OCI-LY3 (cell line): ENCODE measurements around the gene STK35.

Experiments
- H2AFZ ChIP-seq: fragments of 200-600, 300-600 bp; shearing (Covaris generic); 2 replicates; pipeline ENCODE4 v1.6.0; 2014; ENCODE audit warnings: antibody characterized with exemption, low read depth, low read length
- H3K27ac ChIP-seq: fragments of 200-600, 300-600 bp; sonication (generic); 2 replicates; pipeline ENCODE4 v1.5.1; 2014; ENCODE audit warnings: mild to moderate bottlenecking, low read length, moderate library complexity, mixed read lengths
- H3K27me3 ChIP-seq: fragments of 200-600, 300-600 bp; sonication (generic); 2 replicates; pipeline ENCODE4 v1.6.1; 2014; ENCODE audit warnings: low read depth, low read length, mixed read lengths
- H3K36me3 ChIP-seq: fragments of 200-600, 300-600 bp; sonication (generic); replicated peaks from 2 replicates; pipeline ENCODE3; 2014; ENCODE audit warnings: low read depth, low read length, mixed read lengths
- H3K4me1 ChIP-seq: fragments of 300-600, 200-600 bp; sonication (generic); 2 replicates; pipeline ENCODE4 v1.6.1; 2014; ENCODE audit warnings: low read length, mixed read lengths
- H3K4me2 ChIP-seq: fragments of 200-600, 300-600 bp; sonication (generic); 2 replicates; pipeline ENCODE4 v1.6.1; 2014; ENCODE audit warnings: low read length, mixed read lengths
- H3K4me3 ChIP-seq: fragments of 300-600, 200-600 bp; sonication (generic); 2 replicates; pipeline ENCODE4 v1.5.1; 2014; ENCODE audit warnings: antibody characterized with exemption, mild to moderate bottlenecking, low read length, moderate library complexity
- H3K79me2 ChIP-seq: fragments of 300-600, 200-600 bp; shearing (Covaris generic); 2 replicates; pipeline ENCODE4 v1.6.1; 2014; ENCODE audit warnings: mild to moderate bottlenecking, low read length, mixed read lengths
- H3K9ac ChIP-seq: fragments of 300-600, 200-600 bp; shearing (Covaris generic); 2 replicates; pipeline ENCODE4 v1.6.0; 2014; ENCODE audit warnings: mild to moderate bottlenecking, low read length, moderate library complexity
- H3K9me3 ChIP-seq: fragments of 200-600, 300-600 bp; shearing (Covaris generic); 2 replicates; pipeline ENCODE4 v1.6.1; 2014; ENCODE audit warnings: low read length, mixed read lengths; ENCODE audit not compliant: insufficient read depth
- H4K20me1 ChIP-seq: fragments of 200-600, 300-600 bp; sonication (generic); 2 replicates; pipeline ENCODE4 v1.6.1; 2016; ENCODE audit warnings: low read length, mixed read lengths; ENCODE audit not compliant: insufficient read depth
- CTCF ChIP-seq: fragments of 200-600, 300-600 bp; sonication (generic); IDR thresholded peaks from 2 replicates; pipeline ENCODE4 v1.5.1; 2014; ENCODE audit warnings: antibody characterized with exemption, low read length, low read depth
- EZH2phosphoT487 ChIP-seq: fragments of 200-600 bp; shearing (Covaris generic); IDR thresholded peaks from 2 replicates; pipeline ENCODE4 v1.6.1; 2018; ENCODE audit warnings: antibody characterized with exemption, mixed run types, low read depth

Gene STK35

GRCh38 chr20:2118783-2119182 is 17.2 kb downstream of the STK35 start:
- no peak overlapping the region for H3K9ac ChIP-seq
- H3K4me3 ChIP-seq, result no peak overlapping the region
- no peak overlapping the region for H3K27ac ChIP-seq
- H3K4me1 ChIP-seq, result peaks cover 9% of the 10 kb centered on the region
- peaks cover 71% of the 10 kb centered on the region for H4K20me1 ChIP-seq
- H3K4me2 ChIP-seq, result no peak overlapping the region; the same call in 1 of the 2 replicates
- H3K27me3 ChIP-seq, result no peaks in the 10 kb centered on the region
- H2AFZ ChIP-seq, result no peak overlapping the region
- H3K9me3 ChIP-seq, result no peaks in the 10 kb centered on the region
- H3K36me3 ChIP-seq, result peaks cover 53% of the 10 kb centered on the region
- H3K79me2 ChIP-seq, result peaks cover 94% of the 10 kb centered on the region
- no peak for TF ChIP-seq EZH2phosphoT487
- no peak for TF ChIP-seq CTCF

DNA sequence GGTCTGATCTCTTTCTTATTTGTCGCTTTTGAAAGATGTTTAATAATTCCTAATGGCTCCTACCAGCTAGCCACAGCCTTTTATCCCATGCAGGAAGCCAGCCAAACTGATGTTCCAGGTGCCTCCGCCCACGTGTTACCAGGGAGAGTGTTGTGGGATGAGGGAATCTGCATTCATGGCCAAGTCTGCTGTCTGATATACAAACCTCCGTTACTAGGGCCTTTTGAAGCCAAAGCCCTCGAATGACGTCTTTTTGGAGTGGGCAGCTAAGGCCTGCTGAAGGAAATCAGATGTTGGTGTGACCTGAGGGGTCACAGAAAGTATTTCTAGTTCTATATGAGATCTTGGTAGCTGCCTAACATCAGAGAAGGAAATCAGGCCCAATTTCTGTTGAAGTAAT is 21.3 kb downstream of the STK35 start:
- H3K4me3 ChIP-seq, result no peak overlapping the region
- no peaks in the 10 kb centered on the region for H3K27me3 ChIP-seq
- H3K4me2 ChIP-seq, result no peak overlapping the region
- H3K79me2 ChIP-seq, result peaks cover 89% of the 10 kb centered on the region
- H3K4me1 ChIP-seq, result peaks cover 9% of the 10 kb centered on the region
- H3K36me3 ChIP-seq, result peaks cover 39% of the 10 kb centered on the region
- no peak for TF ChIP-seq CTCF
- no peak for TF ChIP-seq EZH2phosphoT487
- no peak overlapping the region for H3K9ac ChIP-seq
- H3K9me3 ChIP-seq, result no peaks in the 10 kb centered on the region
- H3K27ac ChIP-seq, result no peak overlapping the region
- H2AFZ ChIP-seq, result no peak overlapping the region
- H4K20me1 ChIP-seq, result peaks cover 77% of the 10 kb centered on the region

DNA sequence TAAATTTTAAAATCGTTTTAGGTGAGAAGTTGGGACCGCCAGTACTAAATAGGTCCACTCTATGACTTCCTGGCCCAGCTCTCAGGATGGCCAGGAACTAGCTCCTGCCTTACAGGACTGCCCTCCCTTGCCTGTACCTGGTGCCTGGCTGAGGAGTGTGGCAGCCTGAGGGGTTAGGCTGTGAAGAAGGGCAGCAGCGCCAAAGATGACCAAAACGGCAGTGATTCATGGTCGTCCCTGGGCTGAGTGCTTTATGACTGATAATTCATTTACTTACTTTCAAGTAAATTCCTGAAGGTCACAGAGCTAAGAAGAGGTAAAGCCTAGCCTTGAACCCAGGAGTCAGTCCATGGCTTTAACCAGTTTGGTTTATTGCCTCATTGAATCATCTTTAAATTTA is 22.1 kb downstream of the STK35 start:
- peaks cover 34% of the 10 kb centered on the region for H3K36me3 ChIP-seq
- H3K4me2 ChIP-seq, result no peak overlapping the region
- H3K9ac ChIP-seq, result no peak overlapping the region
- peaks cover 5% of the 10 kb centered on the region for H3K4me1 ChIP-seq
- H2AFZ ChIP-seq, result no peak overlapping the region
- H3K4me3 ChIP-seq, result no peak overlapping the region
- no peaks in the 10 kb centered on the region for H3K9me3 ChIP-seq
- peaks cover 82% of the 10 kb centered on the region for H4K20me1 ChIP-seq
- TF ChIP-seq EZH2phosphoT487 (no peak), CTCF (no peak)
- H3K27me3 ChIP-seq, result no peaks in the 10 kb centered on the region
- peaks cover 91% of the 10 kb centered on the region for H3K79me2 ChIP-seq
- H3K27ac ChIP-seq, result no peak overlapping the region

GRCh38 chr20:2124564-2125213 is 23.1 kb downstream of the STK35 start:
- TF ChIP-seq EZH2phosphoT487 (no peak), CTCF (no peak)
- H3K9me3 ChIP-seq, result no peaks in the 10 kb centered on the region
- H3K27me3 ChIP-seq, result no peaks in the 10 kb centered on the region
- H3K4me1 ChIP-seq, result no peaks in the 10 kb centered on the region
- no peak overlapping the region for H3K4me2 ChIP-seq
- no peak overlapping the region for H3K27ac ChIP-seq
- no peak overlapping the region for H2AFZ ChIP-seq
- H3K79me2 ChIP-seq, result peaks cover 91% of the 10 kb centered on the region
- H4K20me1 ChIP-seq, result peaks cover 79% of the 10 kb centered on the region
- H3K9ac ChIP-seq, result no peak overlapping the region
- H3K4me3 ChIP-seq, result no peak overlapping the region
- H3K36me3 ChIP-seq, result peaks cover 25% of the 10 kb centered on the region
